AG08396 (cell line): ENCODE measurements around the gene COMMD7.
"Not testable (repeated sequence)": the region's sequence is repeated elsewhere in the genome, so short reads cannot be mapped to it uniquely, and the experiment has no call there.

ENCODE experiments used
- DNase-seq: peaks from one replicate; pipeline ENCODE4 v3.0.0; 2012; ENCODE audit warnings: low spot score, mixed read lengths

The COMMD7 gene

GRCh38 chr20:32765230-32765875 is 22.1 kb upstream of the COMMD7 start:
- DNase-seq, result not testable (repeated sequence)

- DNase-seq, result no peak
Observed at GRCh38 chr20:32764005-32764960, 21.0 kb upstream of the COMMD7 start.

GRCh38 chr20:32763202-32764004 is 20.1 kb upstream of the COMMD7 start:
- no peak for DNase-seq

- peak; percentile 43 for DNase-seq
Observed at GRCh38 chr20:32762754-32763201, 19.5 kb upstream of the COMMD7 start.

GRCh38 chr20:32761831-32762753 is 18.8 kb upstream of the COMMD7 start, which contains the start of gene DNMT3B:
Gene DNMT3B (plus strand): TSS chr20:32762385. CDS start chr20:32780324, 17,939 bp downstream.
- peak; percentile 95 for DNase-seq

GRCh38 chr20:32761417-32761830 is 18.2 kb upstream of the COMMD7 start:
- no peak for DNase-seq

GRCh38 chr20:32756156-32756555 is 12.9 kb upstream of the COMMD7 start:
- no peak for DNase-seq

GRCh38 chr20:32753731-32754130 is 10.5 kb upstream of the COMMD7 start:
- no peak for DNase-seq

- peak; percentile 65 for DNase-seq
Observed at GRCh38 chr20:32752458-32753250, 9.4 kb upstream of the COMMD7 start.

GRCh38 chr20:32751702-32752457 is 8.6 kb upstream of the COMMD7 start:
- no peak for DNase-seq

GRCh38 chr20:32751293-32751692 is 8.0 kb upstream of the COMMD7 start:
- no peak for DNase-seq

GRCh38 chr20:32749914-32750637 is 6.8 kb upstream of the COMMD7 start:
- DNase-seq, result no peak

GRCh38 chr20:32742322-32743236 is 688 bp downstream of the COMMD7 start:
- DNase-seq, result no peak

- DNase-seq, result no peak
Observed at GRCh38 chr20:32741151-32741550, 2.1 kb downstream of the COMMD7 start.

GRCh38 chr20:32737371-32738223 is 5.7 kb downstream of the COMMD7 start:
- peak; percentile 56 for DNase-seq

- DNase-seq, result no peak
Observed at GRCh38 chr20:32731882-32732266, 11.4 kb downstream of the COMMD7 start.

GRCh38 chr20:32729334-32729733 is 13.9 kb downstream of the COMMD7 start:
- DNase-seq, result not testable (repeated sequence)
